OCI-LY7 (cell line): ENCODE data around the gene HYCC1. TPM values are rescaled to one million over a fixed set of nuclear protein-coding genes. Genes with fewer than 3 reads are reported as not detected.

Source experiments
- BruUV-seq: library from RNA; stranded (reverse); fragments of 400-500 nt; replicated peaks from 2 replicates; lab custom pipeline; 2021; lab: Mats Ljungman, UMichigan
- CTCF ChIA-PET: fragments of 300-600 bp; sonication (Branson Sonifier 250); formaldehyde crosslinking; loops from one replicate; lab custom pipeline; 2022; ENCODE audit warnings: antibody characterized with exemption; ENCODE audit not compliant: unreplicated experiment; lab: Charles Lee
- POLR2A ChIA-PET: fragments of 300-600 bp; sonication (Branson Sonifier 250); formaldehyde crosslinking; loops from one replicate; lab custom pipeline; 2022; ENCODE audit warnings: antibody characterized with exemption; lab: Charles Lee
- DNase-seq: peaks from one replicate; pipeline ENCODE4 v3.0.0-alpha.2; 2015; ENCODE audit warnings: low spot score
- H2AFZ ChIP-seq: fragments of 200-600 bp; sonication (generic), shearing (Covaris generic); 2 replicates; pipeline ENCODE4 v1.6.1; 2014; ENCODE audit warnings: mild to moderate bottlenecking, antibody characterized with exemption, low read length, moderate library complexity
- H3K27ac ChIP-seq: fragments of 200-600 bp; sonication (generic); 2 replicates; pipeline ENCODE4 v1.5.1; 2014; ENCODE audit warnings: mixed run types, low read depth, mild to moderate bottlenecking, moderate library complexity, low read length, inconsistent platforms; ENCODE audit not compliant: poor library complexity, severe bottlenecking
- H3K36me3 ChIP-seq: fragments of 200-600 bp; sonication (generic); 2 replicates; pipeline ENCODE4 v1.6.1; 2014; ENCODE audit warnings: mild to moderate bottlenecking, antibody characterized with exemption, low read length, moderate library complexity, mixed read lengths; ENCODE audit not compliant: insufficient read depth
- H3K4me1 ChIP-seq: fragments of 200-600 bp; sonication (generic); 2 replicates; pipeline ENCODE4 v1.5.1; 2014; ENCODE audit warnings: mild to moderate bottlenecking, low read length; ENCODE audit not compliant: insufficient read depth, poor library complexity, severe bottlenecking
- H3K4me2 ChIP-seq: fragments of 200-600 bp; sonication (generic); 2 replicates; pipeline ENCODE4 v1.6.1; 2014; ENCODE audit warnings: mild to moderate bottlenecking, low read length
- H3K4me3 ChIP-seq: fragments of 200-600 bp; sonication (generic); 2 replicates; pipeline ENCODE4 v1.5.1; 2014; ENCODE audit warnings: mild to moderate bottlenecking, low read depth, low read length; ENCODE audit not compliant: poor library complexity, severe bottlenecking
- H3K79me2 ChIP-seq: fragments of 200-600 bp; sonication (generic); 2 replicates; pipeline ENCODE4 v1.6.1; 2016; ENCODE audit warnings: low read depth, mild to moderate bottlenecking, low read length, moderate library complexity, mixed read lengths; ENCODE audit not compliant: insufficient read depth
- H3K9me2 ChIP-seq: fragments of 200-600 bp; sonication (generic); 2 replicates; pipeline ENCODE4 v1.6.1; 2016; ENCODE audit warnings: mild to moderate bottlenecking, low read length, mixed read lengths; ENCODE audit not compliant: insufficient read depth
- H3K9me3 ChIP-seq: fragments of 200-600 bp; sonication (generic); 2 replicates; pipeline ENCODE4 v1.6.1; 2014; ENCODE audit warnings: mild to moderate bottlenecking, mixed run types, low read length, mixed read lengths
- H4K20me1 ChIP-seq: fragments of 200-600 bp; sonication (generic); 2 replicates; pipeline ENCODE4 v1.6.1; 2014; ENCODE audit warnings: mild to moderate bottlenecking, antibody characterized with exemption, low read length, moderate library complexity, mixed read lengths; ENCODE audit not compliant: insufficient read depth
- CTCF ChIP-seq: fragments of 200-600 bp; sonication (generic); conservative IDR thresholded peaks from 2 replicates; pipeline ENCODE4 v1.5.1; 2014; ENCODE audit warnings: mild to moderate bottlenecking, antibody characterized with exemption, low read length, moderate library complexity, mixed read lengths
- EZH2phosphoT487 ChIP-seq: fragments of 200-600 bp; sonication (generic); IDR thresholded peaks from 2 replicates; pipeline ENCODE4 v1.6.1; 2018; ENCODE audit warnings: low read depth, borderline replicate concordance, mild to moderate bottlenecking, mixed run types, antibody characterized with exemption, low read length, moderate library complexity, mixed read lengths
- intact Hi-C: fragments of 100-400 bp; cut with micrococcal nuclease; formaldehyde crosslinking; loops from one replicate; pipeline ENCODE4 v1.10.0; 2022; ENCODE audit not compliant: unreplicated experiment
- total RNA-seq, 2 experiments: library from RNA; depleted of rRNA in 1 of 2; stranded (reverse); fragments of >200 nt in 1 of 2; shearing (Covaris generic) in 1 of 2; gene quantifications; 2 replicates each; pipeline ENCODE4 v1.2.3, GENCODE V29; 2014 to 2022

Gene HYCC1
- total RNA-seq, 2 experiments from 2014 or later: 43.3 to 157 TPM

GRCh38 chr7:23017309-23017708 is 3.4 kb upstream of the HYCC1 start:
- Histone ChIP-seq H4K20me1 (peaks cover 4% of the 10 kb centered on the region; the same call in 1 of the 2 replicates), H3K36me3 (peaks cover 4% of the 10 kb centered on the region; the same call in 1 of the 2 replicates), H3K4me3 (peak overlapping the region; percentile 47), H3K79me2 (peaks cover 15% of the 10 kb centered on the region), H3K27ac (peak overlapping the region; percentile 89), H3K4me2 (peak overlapping the region; percentile 72), H3K9me3 (0 out of 2 replicates have a peak, but pooled peaks cover 4% of the 10 kb centered on the region), H2AFZ (peak overlapping the region; percentile 85), H3K4me1 (peaks cover 49% of the 10 kb centered on the region), H3K9me2 (no peaks in the 10 kb centered on the region)
- no TSS peak for BruUV-seq
- POLR2A ChIA-PET: interaction anchor here (0.7 to 3.1 kb wide), 5 partner anchors 9 to 139 kb away, joined by 3 to 9 read pairs (median 4); no protein-coding TSS in a partner anchor
- DNase-seq: peak; percentile 66
- intact Hi-C loops: loop anchor here (5.0 to 10.0 kb wide), 4 partner anchors 457 to 1073 kb away; partner anchors contain the start of genes CDCA7L, IGF2BP3 and RAPGEF5
- no peak for TF ChIP-seq CTCF
- no peak for TF ChIP-seq EZH2phosphoT487
- CTCF ChIA-PET: no interaction called here

GRCh38 chr7:23016345-23017253 is 2.7 kb upstream of the HYCC1 start:
- CTCF ChIA-PET: no interaction called here
- Histone ChIP-seq H3K9me3 (0 out of 2 replicates have a peak, but pooled peaks cover 4% of the 10 kb centered on the region), H3K4me2 (peak overlapping the region; percentile 72), H3K79me2 (peaks cover 22% of the 10 kb centered on the region), H3K36me3 (peaks cover 9% of the 10 kb centered on the region; the same call in 1 of the 2 replicates), H3K4me1 (peaks cover 54% of the 10 kb centered on the region), H3K27ac (peak overlapping the region; percentile 89), H2AFZ (peak overlapping the region; percentile 85), H3K9me2 (no peaks in the 10 kb centered on the region), H4K20me1 (peaks cover 11% of the 10 kb centered on the region), H3K4me3 (peak overlapping the region; percentile 47)
- peak; percentile 41 for DNase-seq
- no TSS peak for BruUV-seq
- POLR2A ChIA-PET: interaction anchor here (0.7 to 3.1 kb wide), 16 partner anchors 8 to 199 kb away, joined by 3 to 9 read pairs (median 4); partner anchors contain the start of gene TOMM7
- TF ChIP-seq CTCF: no peak
- no peak for TF ChIP-seq EZH2phosphoT487
- intact Hi-C loops: loop anchor here (5.0 to 10.0 kb wide), 4 partner anchors 458 to 1072 kb away; partner anchors contain the start of genes CDCA7L, IGF2BP3 and RAPGEF5
